HG02943 (cell line): Measurements from ENCODE around the gene PLD5.
A peak's percentile ranks its signal among the peaks of the same experiment; 100 is the strongest.
"Not testable (repeated sequence)": the region's sequence is repeated elsewhere in the genome, so short reads cannot be mapped to it uniquely, and the experiment has no call there.

Source experiments
- ATAC-seq: cut with Tn5 transposase; IDR thresholded peaks from one replicate; pipeline ENCODE4 v1.9.1; 2021; ENCODE audit warnings: mild to moderate bottlenecking, low read depth, moderate library complexity; ENCODE audit not compliant: unreplicated experiment

The PLD5 gene

DNA sequence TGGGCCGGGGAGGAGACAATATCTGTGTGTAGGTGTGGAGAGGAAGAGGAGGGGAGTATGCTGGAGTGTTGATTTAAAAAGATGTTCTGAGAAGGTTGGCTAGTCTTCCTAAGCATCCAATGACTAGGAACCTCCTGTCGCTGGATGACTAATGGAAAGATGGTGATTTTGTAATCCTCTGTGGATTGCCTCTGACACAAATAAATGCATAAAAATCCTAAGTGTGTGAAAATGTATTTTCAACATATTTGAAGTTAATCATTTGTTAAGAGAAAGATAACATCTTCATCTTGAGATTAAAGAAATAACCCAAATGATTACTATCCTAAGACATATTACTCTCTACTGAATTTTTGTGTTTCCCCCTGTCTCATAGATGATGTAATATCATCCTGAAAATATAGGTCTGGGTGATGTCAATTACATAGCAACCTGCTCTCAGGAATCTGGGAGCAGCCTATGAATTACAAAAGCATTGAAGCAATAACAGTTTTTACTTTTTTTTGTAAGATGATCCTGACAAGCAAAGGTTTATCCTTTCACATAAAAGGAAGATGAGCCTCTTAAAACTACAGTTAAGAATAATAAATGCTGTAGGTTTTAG, 305.1 kb downstream of the PLD5 start:
- ATAC-seq: no peak

GRCh38 chr1:242216368-242216767, 308.1 kb downstream of the PLD5 start:
- no peak for ATAC-seq

GRCh38 chr1:242214455-242214854, 310.0 kb downstream of the PLD5 start:
- not testable (repeated sequence) for ATAC-seq

DNA sequence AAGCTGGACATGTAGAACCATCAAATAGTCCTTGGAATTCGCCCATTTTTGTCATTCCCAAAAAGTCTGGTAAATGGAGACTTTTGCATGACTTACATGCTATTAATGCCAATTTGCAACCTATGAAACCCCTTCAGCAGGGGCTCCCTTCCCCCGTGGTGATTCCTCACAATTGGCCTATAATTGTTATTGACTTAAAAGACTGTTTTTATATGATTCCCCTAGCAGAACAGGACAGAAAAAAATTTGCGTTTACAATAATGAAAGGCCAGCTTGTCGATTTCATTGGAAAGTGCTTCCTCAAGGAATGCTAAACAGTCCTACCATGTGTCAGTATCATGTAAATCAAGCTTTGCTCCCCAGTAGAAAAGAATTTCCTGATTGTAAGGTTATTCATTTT, 311.5 kb downstream of the PLD5 start:
- not testable (repeated sequence) for ATAC-seq

DNA sequence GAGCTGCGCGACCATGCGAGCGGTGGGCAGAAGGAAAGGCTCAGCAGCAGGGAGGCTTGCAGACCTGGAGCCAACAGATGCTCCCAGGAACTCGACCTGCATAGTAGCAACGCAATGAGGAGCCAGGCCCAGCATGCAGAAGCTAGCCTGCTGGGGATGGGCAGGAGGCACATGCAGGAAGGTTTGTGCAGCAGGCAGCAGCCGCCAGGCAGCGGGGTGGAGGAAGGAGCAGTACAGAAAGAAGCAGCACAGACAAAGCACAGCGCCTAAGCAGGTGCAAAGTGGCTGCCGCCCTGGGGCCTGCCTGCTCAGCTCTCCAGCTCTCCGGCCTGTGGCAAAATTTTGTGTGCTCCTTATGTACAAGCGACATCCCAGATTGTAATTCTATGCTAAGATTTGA, 312.1 kb downstream of the PLD5 start:
- ATAC-seq: no peak

- ATAC-seq: no peak
These were observed 313.1 kb downstream of the PLD5 start for GRCh38 chr1:242211254-242212022.

GRCh38 chr1:242210316-242210715, 314.2 kb downstream of the PLD5 start:
- not testable (repeated sequence) for ATAC-seq

DNA sequence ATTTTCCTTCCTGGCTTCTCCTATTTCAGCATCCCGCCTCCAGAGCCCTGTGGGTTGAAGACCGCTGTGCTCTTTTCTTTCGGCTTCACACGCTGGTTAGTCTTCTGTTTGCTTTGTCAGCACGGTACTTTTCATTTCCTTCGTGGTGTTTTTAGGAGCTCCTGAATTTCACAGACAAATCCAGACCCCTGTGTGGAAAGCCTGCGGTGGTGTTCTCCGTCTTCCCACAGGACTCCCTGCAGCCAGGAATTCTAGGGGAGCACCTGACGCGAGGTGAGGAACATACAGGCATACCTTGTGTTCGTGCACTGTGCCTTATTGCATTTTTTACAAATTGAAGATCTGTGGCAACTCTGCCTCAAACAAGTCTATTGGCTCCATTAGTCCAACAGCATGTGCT, 315.4 kb downstream of the PLD5 start:
- no peak for ATAC-seq

GRCh38 chr1:242208021-242208420, 316.5 kb downstream of the PLD5 start:
- ATAC-seq: no peak

DNA sequence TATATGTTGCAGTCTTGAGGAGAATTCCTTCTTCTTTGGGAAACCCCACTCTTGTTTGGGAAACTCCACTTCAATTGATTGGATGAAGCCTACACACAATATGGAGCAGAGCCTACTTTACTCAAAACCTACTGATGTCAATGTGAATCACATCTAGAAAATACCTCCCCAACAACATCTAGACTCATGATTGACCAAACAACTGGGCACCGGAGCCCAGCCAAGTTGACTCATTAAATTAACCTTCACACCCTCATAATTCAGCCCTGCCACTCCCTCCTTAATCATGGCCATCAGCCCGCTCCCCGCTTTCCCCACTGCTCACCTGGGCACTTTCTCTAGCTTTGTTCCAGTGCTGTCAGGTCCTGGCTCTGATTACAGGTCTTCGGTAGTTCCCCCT, 317.5 kb downstream of the PLD5 start:
- ATAC-seq: no peak

- ATAC-seq: no peak
These were observed 318.6 kb downstream of the PLD5 start for GRCh38 chr1:242205622-242206489.

- no peak for ATAC-seq
These were observed 321.2 kb downstream of the PLD5 start for GRCh38 chr1:242203262-242203661.

DNA sequence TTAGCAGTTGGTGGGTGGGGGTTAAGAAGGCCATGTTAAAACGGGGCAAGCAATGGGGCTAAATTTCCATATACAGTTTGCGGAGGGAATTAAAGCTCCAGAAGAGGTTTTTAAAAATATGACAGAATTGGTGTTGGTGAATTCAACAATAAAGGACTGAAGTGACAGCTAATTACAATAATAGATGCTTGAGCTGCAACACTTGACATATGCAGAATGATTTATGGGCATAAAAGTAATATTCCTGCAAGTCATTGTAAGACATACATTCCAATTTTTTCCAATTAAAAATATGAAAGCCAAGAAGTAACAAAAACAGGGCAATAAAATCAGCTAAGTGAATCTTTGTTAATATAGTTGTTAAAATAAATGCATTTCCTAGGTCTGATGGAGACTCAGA, 323.4 kb downstream of the PLD5 start:
- ATAC-seq: no peak

DNA sequence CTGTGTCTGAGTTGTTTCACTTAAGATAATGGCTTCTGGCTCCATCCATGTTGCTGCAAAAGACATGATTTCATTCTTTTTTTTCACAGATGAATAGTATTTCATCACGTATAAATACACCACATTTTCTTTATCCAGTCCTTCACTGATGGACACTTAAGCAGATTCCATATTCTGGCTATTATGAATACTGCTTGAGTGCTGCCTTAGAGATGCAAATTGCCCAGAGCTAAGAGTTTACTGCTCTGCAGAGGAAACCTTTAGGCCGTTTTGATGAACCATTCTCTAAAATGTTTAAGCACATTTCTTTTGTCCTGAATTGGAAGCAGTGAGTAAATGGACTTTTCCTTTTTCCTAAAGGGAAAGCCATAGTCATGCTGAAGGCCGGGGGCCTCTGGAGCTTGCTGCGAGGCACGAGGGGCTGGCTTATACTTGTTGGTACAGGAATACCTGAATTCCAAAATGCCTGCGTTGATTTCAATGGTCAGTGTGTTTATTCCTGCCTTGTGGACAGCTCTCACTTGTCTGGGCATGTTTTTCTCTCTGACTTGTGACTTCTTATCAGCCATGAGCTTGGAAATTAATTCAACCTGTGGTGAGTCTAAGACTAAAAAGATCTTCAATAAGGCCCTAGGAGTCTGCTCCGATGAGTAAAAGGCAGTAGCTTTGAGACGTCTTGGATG, 324.6 kb downstream of the PLD5 start:
- no peak for ATAC-seq

GRCh38 chr1:242197907-242198820, 326.3 kb downstream of the PLD5 start:
- ATAC-seq: no peak

- ATAC-seq: no peak
These were observed 327.6 kb downstream of the PLD5 start for GRCh38 chr1:242196914-242197313.

- ATAC-seq: no peak
These were observed 328.4 kb downstream of the PLD5 start for GRCh38 chr1:242196101-242196500.

DNA sequence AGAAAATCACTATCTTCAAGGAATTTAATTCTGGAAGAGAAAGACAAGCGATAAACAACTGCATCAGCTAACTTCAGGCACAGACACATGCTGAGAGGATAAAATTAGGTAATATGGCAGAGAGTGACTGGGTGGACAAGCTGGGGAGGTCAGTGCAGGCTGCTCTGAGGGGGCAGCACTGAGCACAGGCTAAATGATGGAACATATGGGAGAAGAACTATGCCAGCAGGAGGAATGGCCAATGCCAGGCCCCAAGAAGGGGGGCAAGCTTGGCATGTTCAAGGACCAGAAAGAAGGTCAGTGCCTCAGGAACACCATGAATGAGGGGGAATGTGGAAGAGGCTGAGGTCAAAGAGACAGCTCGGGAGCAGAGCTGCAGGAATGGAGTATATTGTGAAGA, 334.9 kb downstream of the PLD5 start:
- ATAC-seq: no peak

- peak; percentile 91 for ATAC-seq
These were observed 336.7 kb downstream of the PLD5 start for GRCh38 chr1:242187816-242188215.

GRCh38 chr1:242187171-242187570, 337.3 kb downstream of the PLD5 start:
- ATAC-seq: no peak
